Rectal smooth muscle tissue (tissue), 1 donor: Measurements from ENCODE around the gene TMEM258.

Experiments
- H3K27ac ChIP-seq: one replicate; pipeline ENCODE4 v1.7.0; 2013; ENCODE audit warnings: low read depth, low read length, inconsistent platforms
- H3K27me3 ChIP-seq: one replicate; pipeline ENCODE4 v1.7.0; 2013; ENCODE audit warnings: low read length; ENCODE audit not compliant: control insufficient read depth, insufficient read depth
- H3K36me3 ChIP-seq: one replicate; pipeline ENCODE4 v1.7.0; 2013; ENCODE audit warnings: low read length; ENCODE audit not compliant: control insufficient read depth, insufficient read depth
- H3K4me1 ChIP-seq: one replicate; pipeline ENCODE4 v1.7.0; 2013; ENCODE audit warnings: low read length; ENCODE audit not compliant: control insufficient read depth, insufficient read depth
- H3K4me3 ChIP-seq: one replicate; pipeline ENCODE4 v1.7.0; 2013; ENCODE audit warnings: low read length
- H3K9ac ChIP-seq: one replicate; pipeline ENCODE4 v1.7.0; 2013; ENCODE audit warnings: low read length

The TMEM258 gene

GRCh38 chr11:61744181-61744580 is 48.2 kb downstream of the TMEM258 start:
- Histone ChIP-seq H3K36me3 (peaks cover 7% of the 10 kb centered on the region), H3K27me3 (no peaks in the 10 kb centered on the region), H3K4me1 (no peaks in the 10 kb centered on the region), H3K9ac (no peak overlapping the region), H3K27ac (no peak overlapping the region), H3K4me3 (no peak overlapping the region)

GRCh38 chr11:61743486-61744095 is 48.8 kb downstream of the TMEM258 start:
- no peak overlapping the region for H3K9ac ChIP-seq
- no peak overlapping the region for H3K27ac ChIP-seq
- no peak overlapping the region for H3K4me3 ChIP-seq
- no peaks in the 10 kb centered on the region for H3K27me3 ChIP-seq
- no peaks in the 10 kb centered on the region for H3K4me1 ChIP-seq
- H3K36me3 ChIP-seq = peaks cover 7% of the 10 kb centered on the region

- peaks cover 7% of the 10 kb centered on the region for H3K36me3 ChIP-seq
- H3K27ac ChIP-seq = no peak overlapping the region
- H3K4me1 ChIP-seq = no peaks in the 10 kb centered on the region
Observed at GRCh38 chr11:61742391-61742790, 50.0 kb downstream of the TMEM258 start.

DNA sequence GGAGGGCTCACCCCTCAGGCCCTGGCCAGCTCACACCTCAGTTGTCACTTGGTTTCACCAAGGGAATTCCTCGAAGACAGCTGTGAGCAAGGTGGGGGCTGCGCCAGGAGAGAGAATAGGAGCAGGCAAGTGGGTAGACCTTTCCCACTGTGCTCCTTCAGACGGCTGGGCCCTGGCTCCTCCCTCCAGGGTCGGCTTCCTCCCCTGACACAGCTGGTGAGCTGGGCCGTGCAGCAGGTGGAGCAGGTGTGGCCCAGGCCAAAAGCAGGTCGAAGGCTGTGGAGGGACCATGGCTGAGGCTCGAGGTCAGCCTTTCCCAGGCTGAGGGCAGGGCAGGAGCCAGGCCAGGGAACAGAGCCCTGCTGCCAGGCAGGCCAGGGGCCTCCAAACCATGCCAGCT is 52.4 kb downstream of the TMEM258 start:
- Histone ChIP-seq H3K27me3 (no peaks in the 10 kb centered on the region), H3K4me1 (no peaks in the 10 kb centered on the region), H3K36me3 (peaks cover 20% of the 10 kb centered on the region), H3K27ac (no peak overlapping the region), H3K9ac (no peak overlapping the region), H3K4me3 (no peak overlapping the region)

More at GRCh38 chr11:61742391-61742790, 50.0 kb downstream of the TMEM258 start:
- no peak overlapping the region for H3K9ac ChIP-seq
- no peak overlapping the region for H3K4me3 ChIP-seq
- H3K27me3 ChIP-seq = no peaks in the 10 kb centered on the region

DNA sequence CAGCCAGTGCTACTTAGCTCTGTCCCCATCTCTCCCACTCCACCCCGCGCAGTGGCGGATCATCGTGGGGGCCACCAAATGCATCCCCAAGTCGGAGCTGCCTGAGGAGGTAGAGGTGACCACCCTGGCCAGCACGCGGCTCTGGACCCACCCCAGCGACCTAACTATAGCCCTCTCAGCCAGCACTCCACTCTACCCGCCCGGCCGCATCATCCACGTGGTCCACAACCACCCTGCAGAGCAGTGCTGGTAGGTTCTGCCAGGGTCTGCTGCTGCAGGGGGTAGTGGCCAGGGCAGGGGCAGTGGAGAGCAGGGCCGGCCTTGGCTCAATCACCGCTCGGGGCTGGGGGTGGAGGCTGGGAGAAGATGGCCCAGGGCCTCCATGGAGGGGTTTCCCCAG is 53.0 kb downstream of the TMEM258 start:
- Histone ChIP-seq H3K36me3 (peaks cover 18% of the 10 kb centered on the region), H3K4me3 (no peak overlapping the region), H3K27me3 (no peaks in the 10 kb centered on the region), H3K9ac (no peak overlapping the region), H3K27ac (no peak overlapping the region), H3K4me1 (no peaks in the 10 kb centered on the region)
